ENCODE measurements around the gene ARL4A. TPM values are rescaled to one million over a fixed set of nuclear protein-coding genes. Genes with fewer than 3 reads are reported as not detected.

The ARL4A gene
- total RNA-seq, 2 experiments from 2014 or later, result 10.8 to 11.3 TPM

DNA sequence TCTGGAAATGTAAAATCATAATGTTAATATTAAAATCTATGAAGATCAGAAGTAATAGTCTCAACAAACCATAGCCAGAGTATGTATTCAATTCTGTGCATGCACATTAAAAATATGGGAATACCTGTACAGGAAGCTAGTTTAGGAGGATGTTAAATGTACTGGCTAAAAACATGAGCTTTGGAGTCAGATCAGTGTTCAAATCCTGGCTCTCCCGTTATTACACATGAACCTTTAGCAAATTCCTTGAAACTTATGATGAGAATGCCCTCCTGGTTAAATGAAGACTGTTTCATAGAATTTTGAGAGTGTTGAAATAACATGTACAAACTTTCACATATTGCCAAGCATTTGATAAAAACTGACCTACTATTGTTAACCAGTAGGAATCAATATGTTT is 4.6 kb downstream of the ARL4A start:
- ATAC-seq (no peak), DNase-seq (no peak)
- POLR2A ChIA-PET, result no interaction called here
- CTCF ChIA-PET, result no interaction called here
- peaks cover 29% of the 10 kb centered on the region for H3K4me1 Mint-ChIP-seq (ENCODE audit: low read depth)
- peaks cover 2% of the 10 kb centered on the region for H3K36me3 Mint-ChIP-seq (ENCODE audit: low read depth)
- intact Hi-C loops (cut with micrococcal nuclease), result loop anchor here (5.0 kb wide), 1 partner anchor 570 kb away; no protein-coding TSS in a partner anchor
- no peak overlapping the region for H3K4me3 Mint-ChIP-seq
- H3K9me3 Mint-ChIP-seq, result no peaks in the 10 kb centered on the region
- H3K27ac Mint-ChIP-seq, result no peak overlapping the region
- H3K27me3 Mint-ChIP-seq, result no peaks in the 10 kb centered on the region
- TF ChIP-seq, protein P1, sequence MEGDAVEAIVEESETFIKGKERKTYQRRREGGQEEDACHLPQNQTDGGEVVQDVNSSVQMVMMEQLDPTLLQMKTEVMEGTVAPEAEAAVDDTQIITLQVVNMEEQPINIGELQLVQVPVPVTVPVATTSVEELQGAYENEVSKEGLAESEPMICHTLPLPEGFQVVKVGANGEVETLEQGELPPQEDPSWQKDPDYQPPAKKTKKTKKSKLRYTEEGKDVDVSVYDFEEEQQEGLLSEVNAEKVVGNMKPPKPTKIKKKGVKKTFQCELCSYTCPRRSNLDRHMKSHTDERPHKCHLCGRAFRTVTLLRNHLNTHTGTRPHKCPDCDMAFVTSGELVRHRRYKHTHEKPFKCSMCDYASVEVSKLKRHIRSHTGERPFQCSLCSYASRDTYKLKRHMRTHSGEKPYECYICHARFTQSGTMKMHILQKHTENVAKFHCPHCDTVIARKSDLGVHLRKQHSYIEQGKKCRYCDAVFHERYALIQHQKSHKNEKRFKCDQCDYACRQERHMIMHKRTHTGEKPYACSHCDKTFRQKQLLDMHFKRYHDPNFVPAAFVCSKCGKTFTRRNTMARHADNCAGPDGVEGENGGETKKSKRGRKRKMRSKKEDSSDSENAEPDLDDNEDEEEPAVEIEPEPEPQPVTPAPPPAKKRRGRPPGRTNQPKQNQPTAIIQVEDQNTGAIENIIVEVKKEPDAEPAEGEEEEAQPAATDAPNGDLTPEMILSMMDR (IDR thresholded peaks at IDR 0.05), result no peak

DNA sequence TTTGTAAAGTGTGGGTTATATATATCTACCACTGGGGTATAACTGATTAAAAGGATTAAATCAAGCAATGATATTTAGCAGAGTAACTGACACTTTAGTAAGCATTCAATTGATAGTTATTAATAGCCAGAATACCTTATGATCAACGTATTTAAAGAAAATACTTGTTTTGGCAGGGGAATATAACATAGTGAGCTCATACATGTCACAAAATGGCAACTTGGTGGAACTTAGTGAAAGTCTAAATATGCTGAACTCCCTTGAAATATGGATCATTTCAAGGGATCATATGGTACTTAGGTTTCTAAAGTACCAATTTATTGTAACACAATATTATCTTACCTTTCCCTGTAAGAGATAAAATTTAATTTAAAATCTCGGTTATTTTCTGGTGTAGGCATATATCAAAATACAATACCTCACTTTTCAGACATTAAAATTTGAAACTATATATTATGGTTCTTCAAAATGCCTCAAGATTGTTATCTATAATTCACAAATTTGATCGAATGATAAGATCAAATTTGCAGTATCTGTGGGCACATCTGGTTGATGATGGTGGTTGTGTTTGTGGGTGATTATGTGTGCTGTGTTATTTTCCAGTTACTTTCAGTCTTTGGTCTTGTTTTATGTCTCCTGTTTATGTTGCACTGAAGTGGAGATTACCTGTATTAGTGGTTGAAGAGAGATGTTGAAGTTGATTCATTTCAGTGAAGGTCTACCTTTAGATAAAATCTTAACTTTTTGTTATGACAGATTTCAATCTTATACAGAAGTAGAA is 5.2 kb downstream of the ARL4A start:
- POLR2A ChIA-PET, result no interaction called here
- DNase-seq, result no peak
- Mint-ChIP-seq H3K36me3 (ENCODE audit: low read depth) (peaks cover 2% of the 10 kb centered on the region), H3K27me3 (no peaks in the 10 kb centered on the region), H3K27ac (no peak overlapping the region), H3K4me3 (no peak overlapping the region), H3K9me3 (no peaks in the 10 kb centered on the region), H3K4me1 (ENCODE audit: low read depth) (peaks cover 26% of the 10 kb centered on the region)
- CTCF ChIA-PET, result no interaction called here
- TF ChIP-seq, protein P1 (IDR thresholded peaks at IDR 0.05), result no peak
- no peak for ATAC-seq
- intact Hi-C loops (cut with micrococcal nuclease), result loop anchor here (5.0 kb wide), 1 partner anchor 570 kb away; no protein-coding TSS in a partner anchor

DNA sequence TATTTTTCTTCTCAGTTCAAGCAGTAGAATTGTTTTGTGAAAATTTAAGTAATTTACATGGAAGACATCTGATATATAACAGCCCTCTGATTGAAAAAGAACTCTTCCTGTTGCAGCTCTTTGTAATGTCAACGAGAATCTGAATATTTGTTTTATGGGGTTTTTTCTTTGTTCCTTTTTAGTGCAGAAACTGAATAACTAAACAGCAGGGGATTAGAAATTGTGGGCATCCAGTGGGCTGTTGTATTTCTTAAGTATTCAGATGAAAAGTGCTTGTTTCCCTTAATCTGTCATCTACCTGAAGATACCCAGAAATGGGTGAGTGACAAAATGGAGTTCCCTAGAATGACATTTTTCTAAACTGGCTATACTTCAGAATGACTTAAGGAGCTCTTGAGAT is 7.4 kb downstream of the ARL4A start:
- POLR2A ChIA-PET, result interaction anchor here (0.8 kb wide), 1 partner anchor 10 kb away, joined by 3 read pairs; no protein-coding TSS in a partner anchor
- TF ChIP-seq, protein P1 (IDR thresholded peaks at IDR 0.05), result no peak
- Mint-ChIP-seq H3K36me3 (ENCODE audit: low read depth) (no peaks in the 10 kb centered on the region), H3K27me3 (no peaks in the 10 kb centered on the region), H3K4me1 (ENCODE audit: low read depth) (peaks cover 14% of the 10 kb centered on the region), H3K27ac (no peak overlapping the region), H3K4me3 (no peak overlapping the region), H3K9me3 (no peaks in the 10 kb centered on the region)
- intact Hi-C loops (cut with micrococcal nuclease), result loop anchor here (5.0 kb wide), 1 partner anchor 567 kb away; no protein-coding TSS in a partner anchor
- CTCF ChIA-PET, result interaction anchor here (2.5 kb wide), 1 partner anchor 8 kb away, joined by 12 read pairs; the partner anchor contains the start of gene ARL4A
- DNase-seq (no peak), ATAC-seq (no peak)

DNA sequence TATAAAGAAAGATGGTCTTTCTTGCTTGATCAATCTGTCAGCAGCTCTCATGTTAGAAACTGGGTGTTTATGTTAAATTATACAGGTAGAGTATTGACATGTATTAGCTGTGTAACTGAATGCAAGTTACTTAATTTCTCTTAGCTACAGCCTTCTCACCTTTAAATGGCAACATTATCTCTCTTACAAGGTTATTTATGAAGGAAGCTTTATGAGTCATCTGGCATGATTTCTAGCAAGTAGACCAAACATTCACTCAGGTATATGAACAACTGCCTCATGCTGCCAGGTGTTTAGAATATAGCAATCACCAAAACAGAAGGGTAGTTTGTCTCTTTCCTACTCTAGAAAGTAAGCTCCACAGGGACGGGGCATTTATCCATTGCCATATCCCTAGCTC is 8.5 kb downstream of the ARL4A start:
- H3K4me1 Mint-ChIP-seq (ENCODE audit: low read depth), result peaks cover 13% of the 10 kb centered on the region
- intact Hi-C loops (cut with micrococcal nuclease), result no loop called here
- no peaks in the 10 kb centered on the region for H3K9me3 Mint-ChIP-seq
- H3K4me3 Mint-ChIP-seq, result no peak overlapping the region
- ATAC-seq, result no peak
- no peak overlapping the region for H3K27ac Mint-ChIP-seq
- H3K36me3 Mint-ChIP-seq (ENCODE audit: low read depth), result no peaks in the 10 kb centered on the region
- TF ChIP-seq, protein P1 (IDR thresholded peaks at IDR 0.05), result no peak
- CTCF ChIA-PET, result interaction anchor here (2.5 kb wide), 1 partner anchor 9 kb away, joined by 12 read pairs; the partner anchor contains the start of gene ARL4A
- DNase-seq, result no peak
- no peaks in the 10 kb centered on the region for H3K27me3 Mint-ChIP-seq
- POLR2A ChIA-PET, result no interaction called here

DNA sequence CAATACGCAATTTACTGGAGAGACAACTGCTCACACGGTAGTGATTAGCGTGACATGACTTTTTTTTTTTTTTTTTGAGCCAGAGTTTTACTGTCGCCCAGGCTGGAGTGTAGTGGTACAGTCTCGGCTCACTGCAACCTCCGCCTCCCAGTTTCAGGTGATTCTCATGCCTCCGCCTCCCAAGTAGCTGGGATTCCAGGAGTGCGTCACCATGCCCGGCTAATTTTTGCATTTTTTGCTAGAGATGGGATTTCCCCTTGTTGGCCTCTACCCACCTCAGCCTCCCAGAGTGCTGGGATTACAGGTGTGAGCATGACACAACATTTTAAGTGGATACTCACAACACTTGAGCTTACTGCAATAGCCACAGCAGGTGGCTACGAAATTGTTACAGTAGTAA is 11.9 kb downstream of the ARL4A start:
- TF ChIP-seq, protein P1 (IDR thresholded peaks at IDR 0.05), result no peak
- Mint-ChIP-seq H3K36me3 (ENCODE audit: low read depth) (peaks cover 2% of the 10 kb centered on the region), H3K27me3 (no peaks in the 10 kb centered on the region), H3K9me3 (peaks cover 4% of the 10 kb centered on the region), H3K4me3 (no peak overlapping the region), H3K27ac (no peak overlapping the region), H3K4me1 (ENCODE audit: low read depth) (peaks cover 6% of the 10 kb centered on the region)
- no peak for ATAC-seq
- no peak for DNase-seq
- ChIA-PET CTCF (interaction anchor here (1.2 kb wide), 1 partner anchor 12 kb away, joined by 5 read pairs; the partner anchor contains the start of gene ARL4A), POLR2A (no interaction called here)
- intact Hi-C loops (cut with micrococcal nuclease), result no loop called here
